BLaER1 treated with 17β-estradiol and CSF1 and Interleukin-3, amounts not matched to agents 10 nM and 100 nM (cell line): ENCODE measurements around the gene LRP8.

Experiments
- H3K27ac ChIP-seq, 11 experiments: shearing (Covaris generic); formaldehyde crosslinking; 2 replicates each; pipeline ENCODE4 v1.8.1; 2022
- H3K27me3 ChIP-seq, 11 experiments: shearing (Covaris generic); formaldehyde crosslinking; 2 replicates each; pipeline ENCODE4 v1.8.1; 2022
- H3K36me3 ChIP-seq, 11 experiments: shearing (Covaris generic); formaldehyde crosslinking; 2 replicates each; pipeline ENCODE4 v1.8.1; 2022
- H3K4me1 ChIP-seq, 10 experiments: shearing (Covaris generic); formaldehyde crosslinking; 2 replicates each; pipeline ENCODE4 v1.8.1; 2022
- H3K4me2 ChIP-seq, 11 experiments: shearing (Covaris generic); formaldehyde crosslinking; 2 replicates each; pipeline ENCODE4 v1.8.1; 2022
- H3K4me3 ChIP-seq, 10 experiments: shearing (Covaris generic); formaldehyde crosslinking; 2 replicates each; pipeline ENCODE4 v1.8.1; 2022
- H3K9ac ChIP-seq, 11 experiments: shearing (Covaris generic); formaldehyde crosslinking; 2 replicates each; pipeline ENCODE4 v1.8.1; 2022
- H3K9me3 ChIP-seq, 11 experiments: shearing (Covaris generic); formaldehyde crosslinking; replicated peaks in 1 of 11; 2 replicates each; pipeline ENCODE4 v1.8.1; 2022
- H4K20me1 ChIP-seq, 11 experiments: shearing (Covaris generic); formaldehyde crosslinking; 2 replicates each; pipeline ENCODE4 v1.8.1; 2022
- Cebpa-rat ChIP-seq, 11 experiments: shearing (Covaris generic); IDR thresholded peaks; 2 replicates each; pipeline ENCODE4 v1.8.1; 2022

LRP8 gene

GRCh38 chr1:53362851-53363642 is 35.2 kb upstream of the LRP8 start:
- Histone ChIP-seq H3K4me2 (peak overlapping the region in 8 of 11 experiments; percentile 27 to 64 (median 50); a peak in 15 of 22 replicates), H3K4me1 (peaks cover 36 to 49% (median 46%) of the 10 kb centered on the region in 10 experiments), H3K9ac (no peak overlapping the region), H3K9me3 (peaks cover 0 to 14% (median 7%) of the 10 kb centered on the region in 11 experiments; a peak in 16 of 22 replicates), H3K4me3 (no peak overlapping the region), H3K27ac (no peak overlapping the region), H4K20me1 (no peaks in the 10 kb centered on the region), H3K36me3 (no peaks in the 10 kb centered on the region), H3K27me3 (no peaks in the 10 kb centered on the region)
- no peak for TF ChIP-seq Cebpa-rat (IDR thresholded peaks at IDR 0.05)

DNA sequence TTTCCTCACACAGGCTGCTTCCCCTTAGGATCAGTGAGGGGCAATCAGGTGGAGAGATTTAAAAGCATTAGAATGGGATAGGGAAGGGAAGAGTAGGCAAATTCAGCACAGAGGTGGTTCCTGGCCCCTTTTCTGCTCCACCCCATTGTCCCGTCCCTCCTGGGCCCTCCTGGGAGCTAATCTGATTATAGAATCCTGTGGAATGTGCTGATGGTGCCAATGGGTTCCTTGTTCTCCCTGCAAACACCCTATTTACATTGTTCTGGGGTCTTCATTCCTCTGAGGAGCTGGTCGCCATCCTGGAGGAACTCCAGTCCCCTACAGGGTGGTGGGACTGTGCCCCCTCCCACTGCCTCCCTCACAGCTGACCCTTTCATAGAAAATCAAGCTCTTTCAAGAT is 34.4 kb upstream of the LRP8 start:
- no peaks in the 10 kb centered on the region for H3K36me3 ChIP-seq
- H3K4me3 ChIP-seq = no peak overlapping the region
- no peak overlapping the region for H3K27ac ChIP-seq
- H4K20me1 ChIP-seq = no peaks in the 10 kb centered on the region
- no peak for TF ChIP-seq Cebpa-rat (IDR thresholded peaks at IDR 0.05)
- H3K9me3 ChIP-seq = peaks cover 0 to 20% (median 12%) of the 10 kb centered on the region in 11 experiments; a peak in 19 of 22 replicates
- H3K9ac ChIP-seq = 0 out of 22 replicates have a peak overlapping the region, but pooled peaks of 1 of the 11 experiments have one; percentile 2
- H3K4me2 ChIP-seq = no peak overlapping the region
- peaks cover 29 to 41% (median 38%) of the 10 kb centered on the region in 10 experiments for H3K4me1 ChIP-seq
- no peaks in the 10 kb centered on the region for H3K27me3 ChIP-seq

DNA sequence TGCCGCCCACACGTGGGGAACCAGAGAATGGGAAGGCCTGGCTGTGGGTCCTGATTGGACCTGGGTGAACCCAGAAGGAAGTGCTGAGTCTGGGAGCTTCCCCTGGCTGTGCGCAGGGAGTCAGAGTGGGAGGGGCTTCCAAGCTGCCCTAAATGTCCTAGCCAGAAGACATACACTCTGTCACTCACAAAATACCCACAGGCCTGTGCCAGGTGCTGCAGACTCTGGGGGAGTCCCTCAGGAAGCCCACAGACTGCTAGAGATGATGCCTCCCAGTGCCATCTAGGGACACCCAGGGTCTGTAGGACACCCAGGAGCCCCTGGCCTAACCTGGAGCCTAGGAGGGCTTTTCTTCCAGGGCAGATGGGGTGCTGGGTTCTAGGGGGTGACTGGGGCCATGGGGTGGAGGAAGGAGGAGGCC is 33.7 kb upstream of the LRP8 start:
- Histone ChIP-seq H4K20me1 (no peaks in the 10 kb centered on the region), H3K36me3 (peaks cover 0 to 4% (median 0%) of the 10 kb centered on the region in 11 experiments; a peak in 1 of 22 replicates), H3K9ac (peak overlapping the region in 2 of 11 experiments; percentile 18 to 29; a peak in 1 of 22 replicates), H3K4me2 (peak overlapping the region in 3 of 11 experiments; percentile 31 to 50 (median 35); a peak in 5 of 22 replicates), H3K27me3 (no peaks in the 10 kb centered on the region), H3K9me3 (peaks cover 7 to 27% (median 19%) of the 10 kb centered on the region in 11 experiments; a peak in 21 of 22 replicates), H3K4me3 (no peak overlapping the region), H3K4me1 (peaks cover 21 to 34% (median 31%) of the 10 kb centered on the region in 10 experiments), H3K27ac (no peak overlapping the region)
- no peak for TF ChIP-seq Cebpa-rat (IDR thresholded peaks at IDR 0.05)

DNA sequence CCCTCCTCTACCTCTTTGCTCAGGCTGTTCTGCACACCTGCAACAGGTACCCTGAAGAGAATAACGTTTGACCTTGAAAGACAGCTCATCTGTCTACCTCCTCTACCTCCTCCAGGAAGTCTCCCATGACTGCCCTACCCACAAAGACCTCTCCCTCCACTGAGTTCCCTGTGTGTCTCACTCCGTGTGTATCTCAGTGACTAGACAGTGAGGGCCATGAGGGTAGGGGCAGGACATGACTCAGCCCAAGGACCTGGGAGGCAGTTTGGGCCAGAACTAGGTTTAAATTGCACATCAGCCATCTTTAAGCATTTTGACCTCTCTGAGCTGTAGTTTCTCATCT is 32.0 kb upstream of the LRP8 start:
- Histone ChIP-seq H3K27me3 (no peaks in the 10 kb centered on the region), H3K4me2 (no peak overlapping the region; a peak in 1 of 22 replicates), H3K36me3 (peaks cover 0 to 4% (median 0%) of the 10 kb centered on the region in 11 experiments; a peak in 1 of 22 replicates), H4K20me1 (no peaks in the 10 kb centered on the region), H3K27ac (no peak overlapping the region), H3K4me3 (no peak overlapping the region), H3K4me1 (peaks cover 8 to 18% (median 15%) of the 10 kb centered on the region in 10 experiments; a peak in 19 of 20 replicates), H3K9me3 (peaks cover 8 to 39% (median 28%) of the 10 kb centered on the region in 11 experiments), H3K9ac (no peak overlapping the region)
- no peak for TF ChIP-seq Cebpa-rat (IDR thresholded peaks at IDR 0.05)

DNA sequence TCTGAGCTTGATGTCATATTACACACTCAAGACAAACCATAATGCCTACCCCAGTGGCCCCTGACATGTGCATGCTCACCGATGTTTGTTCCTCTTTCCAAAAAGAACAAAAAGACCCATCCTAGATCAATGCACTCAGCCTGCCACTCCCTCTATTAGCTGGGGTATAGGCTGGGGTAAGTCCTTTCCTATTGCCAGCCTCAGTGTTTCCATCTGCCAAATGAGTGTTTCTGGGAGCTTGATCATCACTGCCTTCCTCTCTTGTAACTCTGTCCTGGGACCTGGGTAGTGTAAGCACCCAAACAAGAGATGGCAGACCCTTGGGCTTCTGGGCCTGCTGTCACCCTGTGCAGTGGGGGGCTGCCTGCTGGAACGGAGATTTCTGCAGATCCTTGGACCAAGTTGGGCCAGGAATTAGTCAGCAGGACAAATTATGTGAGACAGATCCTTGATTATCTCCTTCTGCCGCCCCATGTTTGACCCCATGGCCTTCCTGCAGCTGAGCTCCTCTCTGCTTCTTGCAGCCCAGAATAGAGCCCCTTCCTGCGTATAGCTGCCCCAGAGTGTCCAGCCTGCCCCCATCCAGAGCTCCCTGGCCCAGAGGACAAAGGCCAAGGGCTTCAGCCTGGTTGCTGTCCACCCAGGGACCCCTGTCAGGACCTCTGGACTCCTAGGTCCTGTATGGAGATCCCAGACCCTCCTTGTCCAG is 31.5 kb upstream of the LRP8 start:
- TF ChIP-seq Cebpa-rat (IDR thresholded peaks at IDR 0.05) = no peak
- no peak overlapping the region for H3K9ac ChIP-seq
- no peaks in the 10 kb centered on the region for H3K27me3 ChIP-seq
- H3K4me2 ChIP-seq = no peak overlapping the region; a peak in 1 of 22 replicates
- peaks cover 8 to 39% (median 28%) of the 10 kb centered on the region in 11 experiments for H3K9me3 ChIP-seq
- no peak overlapping the region for H3K27ac ChIP-seq
- no peak overlapping the region for H3K4me3 ChIP-seq
- peaks cover 0 to 4% (median 0%) of the 10 kb centered on the region in 11 experiments; a peak in 1 of 22 replicates for H3K36me3 ChIP-seq
- H3K4me1 ChIP-seq = peaks cover 8 to 19% (median 15%) of the 10 kb centered on the region in 10 experiments; a peak in 18 of 20 replicates
- H4K20me1 ChIP-seq = no peaks in the 10 kb centered on the region

DNA sequence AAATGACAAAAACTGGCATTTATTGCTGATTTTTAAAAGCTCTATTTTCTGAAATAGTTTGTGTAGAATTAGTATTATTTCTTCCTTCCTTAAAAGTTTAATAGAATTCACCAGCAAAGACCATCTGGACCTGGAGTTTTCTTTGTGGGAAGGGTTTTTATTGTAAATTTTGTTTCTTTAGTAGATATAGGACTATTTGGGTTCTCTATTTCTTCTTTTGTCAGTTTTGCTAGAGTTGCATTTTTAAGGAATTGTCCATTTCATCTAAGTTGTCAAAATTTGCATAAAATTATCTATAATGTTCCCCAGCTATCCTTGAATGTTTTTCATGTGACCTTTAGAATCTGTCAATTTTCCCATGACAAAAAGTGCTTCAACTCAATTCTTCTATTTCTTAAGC is 28.8 kb upstream of the LRP8 start:
- Histone ChIP-seq H3K9ac (no peak overlapping the region), H3K4me1 (peaks cover 0 to 14% (median 3%) of the 10 kb centered on the region in 10 experiments; a peak in 9 of 20 replicates), H3K27ac (no peak overlapping the region), H3K4me3 (no peak overlapping the region), H4K20me1 (no peaks in the 10 kb centered on the region), H3K27me3 (no peaks in the 10 kb centered on the region), H3K4me2 (no peak overlapping the region), H3K9me3 (peaks cover 8 to 39% (median 28%) of the 10 kb centered on the region in 11 experiments), H3K36me3 (peaks cover 0 to 4% (median 0%) of the 10 kb centered on the region in 11 experiments; a peak in 1 of 22 replicates)
- no peak for TF ChIP-seq Cebpa-rat (IDR thresholded peaks at IDR 0.05)

GRCh38 chr1:53354119-53354518 is 26.2 kb upstream of the LRP8 start:
- TF ChIP-seq Cebpa-rat (IDR thresholded peaks at IDR 0.05) = no peak
- no peaks in the 10 kb centered on the region for H3K27me3 ChIP-seq

GRCh38 chr1:53352561-53352960 is 24.7 kb upstream of the LRP8 start:
- H3K9ac ChIP-seq = no peak overlapping the region
- H4K20me1 ChIP-seq = no peaks in the 10 kb centered on the region; a peak in 1 of 22 replicates
- H3K4me2 ChIP-seq = no peak overlapping the region
- peaks cover 8 to 21% (median 17%) of the 10 kb centered on the region in 11 experiments for H3K9me3 ChIP-seq
- peaks cover 0 to 4% (median 0%) of the 10 kb centered on the region in 11 experiments; a peak in 1 of 22 replicates for H3K36me3 ChIP-seq
- H3K4me1 ChIP-seq = peaks cover 0 to 5% (median 0%) of the 10 kb centered on the region in 10 experiments; a peak in 1 of 20 replicates
- no peak for TF ChIP-seq Cebpa-rat (IDR thresholded peaks at IDR 0.05)
- no peak overlapping the region for H3K4me3 ChIP-seq
- H3K27ac ChIP-seq = no peak overlapping the region
- H3K27me3 ChIP-seq = no peaks in the 10 kb centered on the region

More at GRCh38 chr1:53354119-53354518, 26.2 kb upstream of the LRP8 start:
- Histone ChIP-seq H3K4me2 (0 out of 22 replicates have a peak overlapping the region, but pooled peaks of 1 of the 11 experiments have one; percentile 4), H3K9me3 (peaks cover 8 to 35% (median 28%) of the 10 kb centered on the region in 11 experiments), H3K9ac (no peak overlapping the region), H3K36me3 (peaks cover 0 to 4% (median 0%) of the 10 kb centered on the region in 11 experiments; a peak in 1 of 22 replicates), H3K4me1 (peaks cover 0 to 4% (median 0%) of the 10 kb centered on the region in 10 experiments; a peak in 1 of 20 replicates), H4K20me1 (no peaks in the 10 kb centered on the region; a peak in 1 of 22 replicates), H3K4me3 (no peak overlapping the region), H3K27ac (no peak overlapping the region)
